HG03558 (cell line): ENCODE data around the gene ZNF445.
"Not testable (repeated sequence)": the region's sequence is repeated elsewhere in the genome, so short reads cannot be mapped to it uniquely, and the experiment has no call there.

Source experiments
- ATAC-seq: cut with Tn5 transposase; IDR thresholded peaks from one replicate; pipeline ENCODE4 v1.9.1; 2021; ENCODE audit warnings: moderate number of reproducible peaks; ENCODE audit not compliant: unreplicated experiment; ENCODE audit errors: extremely low read depth

The ZNF445 gene

DNA sequence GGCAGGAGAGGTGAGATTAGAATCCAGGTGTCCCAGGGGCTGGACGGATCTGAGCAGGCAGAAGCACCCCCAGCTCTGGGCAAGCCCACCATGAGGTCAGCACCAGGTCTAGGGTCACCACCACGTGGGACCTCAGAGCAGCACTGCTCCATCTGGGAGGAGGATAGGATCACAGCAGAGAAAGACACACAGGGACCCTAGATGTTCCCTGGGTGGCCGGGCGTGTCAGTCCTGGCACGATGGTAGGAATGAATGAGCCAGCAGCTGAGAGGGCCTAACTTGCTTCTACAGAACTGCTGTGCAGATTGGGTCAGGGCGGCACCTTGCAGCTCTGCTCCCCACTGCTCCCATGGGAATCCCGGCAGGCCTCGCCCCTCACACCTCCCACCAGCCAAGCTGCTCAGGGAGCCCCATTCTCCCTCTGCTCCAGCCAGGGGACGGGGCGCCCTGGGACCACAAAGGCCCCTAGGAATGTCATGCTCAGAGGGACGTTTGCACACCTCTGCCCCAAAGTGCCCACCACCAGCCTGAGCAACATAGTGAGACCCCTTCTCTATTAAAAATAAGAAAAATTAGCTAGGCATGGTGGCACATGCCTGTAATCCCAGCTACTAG is 66.3 kb downstream of the ZNF445 start:
- ATAC-seq = no peak

DNA sequence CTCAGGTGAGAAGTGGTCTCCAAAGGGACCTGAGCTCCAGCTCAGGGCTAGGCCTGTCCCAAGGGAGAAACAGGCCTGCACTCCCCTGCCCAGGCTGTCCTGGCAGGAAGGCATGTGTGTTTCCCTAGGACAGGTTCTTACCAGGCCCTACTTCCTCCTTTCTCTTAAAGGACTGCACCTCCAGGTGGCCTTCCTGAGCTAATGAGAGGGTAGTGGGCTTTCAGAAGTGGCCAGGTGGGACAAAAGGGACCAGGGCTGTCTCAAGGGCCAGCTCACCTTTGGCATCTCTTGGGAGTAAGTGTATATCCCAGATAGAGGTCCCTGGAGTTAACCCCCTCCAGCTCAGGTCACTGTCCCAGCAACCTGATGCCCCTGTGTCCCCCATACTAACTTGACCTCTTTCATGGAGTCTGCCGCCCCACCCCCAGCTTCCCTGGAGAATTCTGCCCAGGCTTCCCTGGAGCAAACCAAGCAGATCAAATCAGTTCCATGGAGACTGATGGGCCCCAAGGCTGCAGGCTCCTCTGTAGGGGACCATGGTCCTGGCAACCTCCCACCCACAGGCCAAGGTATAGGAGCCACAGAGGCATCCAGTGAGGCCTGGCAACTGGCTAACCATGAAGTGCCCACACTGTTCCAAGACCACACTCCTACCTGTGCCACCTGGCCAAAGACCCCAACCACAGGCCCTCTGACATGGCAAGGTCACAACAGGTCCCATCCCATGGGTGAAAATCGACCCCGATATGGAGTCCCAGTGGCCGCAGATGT is 67.6 kb downstream of the ZNF445 start:
- ATAC-seq = no peak

DNA sequence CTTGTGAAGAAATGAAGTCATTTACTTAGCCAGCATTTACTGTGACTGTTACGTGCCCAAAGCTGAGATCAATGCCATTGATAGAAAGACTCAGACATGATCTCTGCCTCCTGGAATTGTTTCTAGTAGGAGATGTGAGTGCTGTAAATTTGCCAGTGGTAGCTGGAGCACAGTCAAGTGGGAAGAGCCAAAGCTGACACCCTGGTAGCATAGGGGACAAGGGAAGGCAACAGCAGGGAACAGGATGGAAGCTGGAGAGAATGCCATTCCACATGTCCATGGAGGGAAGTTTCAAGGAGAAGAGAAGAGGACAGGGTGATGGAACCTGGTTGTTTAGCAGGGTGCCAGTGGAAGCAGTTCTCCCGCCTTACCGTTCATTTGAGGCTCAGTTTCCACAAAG is 74.9 kb downstream of the ZNF445 start:
- no peak for ATAC-seq

DNA sequence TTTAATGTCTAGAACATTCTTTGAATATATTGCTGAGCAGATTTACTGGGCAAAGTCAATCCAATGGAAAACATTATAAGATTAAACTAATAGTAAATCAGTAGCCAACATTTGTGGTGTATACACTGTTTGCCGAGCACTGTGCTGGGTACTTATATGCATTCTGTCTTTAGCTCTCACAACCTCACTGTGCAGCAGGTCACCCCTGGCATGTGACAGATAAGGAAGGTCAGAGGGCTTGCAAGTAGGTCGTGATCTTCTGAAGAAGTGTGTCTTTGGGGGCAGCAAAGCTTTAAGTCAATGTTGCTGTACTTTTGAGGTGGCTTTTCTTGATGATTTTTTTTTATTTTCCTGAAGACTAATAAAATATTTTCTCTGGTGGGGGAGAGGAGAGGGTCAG is 76.7 kb downstream of the ZNF445 start:
- ATAC-seq = no peak

GRCh38 chr3:44398853-44399252 is 78.6 kb downstream of the ZNF445 start:
- no peak for ATAC-seq

DNA sequence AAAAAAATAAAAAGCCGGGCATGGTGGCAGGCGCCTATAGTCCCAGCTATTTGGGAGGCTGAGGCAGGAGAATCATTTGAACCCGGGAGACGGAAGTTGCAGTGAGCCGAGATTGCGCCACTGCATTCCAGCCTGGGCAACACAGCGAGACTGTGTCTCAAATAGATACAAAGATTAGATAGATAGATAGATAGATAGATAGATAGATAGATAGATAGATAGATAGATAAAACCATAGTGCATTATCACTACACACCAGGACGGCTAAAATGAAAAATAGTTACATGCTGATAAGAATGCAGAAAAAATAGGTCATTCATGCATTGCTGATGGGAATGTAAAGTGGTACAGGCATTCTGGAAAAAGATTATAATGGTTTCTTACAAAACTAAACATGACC is 79.2 kb downstream of the ZNF445 start:
- ATAC-seq = not testable (repeated sequence)

DNA sequence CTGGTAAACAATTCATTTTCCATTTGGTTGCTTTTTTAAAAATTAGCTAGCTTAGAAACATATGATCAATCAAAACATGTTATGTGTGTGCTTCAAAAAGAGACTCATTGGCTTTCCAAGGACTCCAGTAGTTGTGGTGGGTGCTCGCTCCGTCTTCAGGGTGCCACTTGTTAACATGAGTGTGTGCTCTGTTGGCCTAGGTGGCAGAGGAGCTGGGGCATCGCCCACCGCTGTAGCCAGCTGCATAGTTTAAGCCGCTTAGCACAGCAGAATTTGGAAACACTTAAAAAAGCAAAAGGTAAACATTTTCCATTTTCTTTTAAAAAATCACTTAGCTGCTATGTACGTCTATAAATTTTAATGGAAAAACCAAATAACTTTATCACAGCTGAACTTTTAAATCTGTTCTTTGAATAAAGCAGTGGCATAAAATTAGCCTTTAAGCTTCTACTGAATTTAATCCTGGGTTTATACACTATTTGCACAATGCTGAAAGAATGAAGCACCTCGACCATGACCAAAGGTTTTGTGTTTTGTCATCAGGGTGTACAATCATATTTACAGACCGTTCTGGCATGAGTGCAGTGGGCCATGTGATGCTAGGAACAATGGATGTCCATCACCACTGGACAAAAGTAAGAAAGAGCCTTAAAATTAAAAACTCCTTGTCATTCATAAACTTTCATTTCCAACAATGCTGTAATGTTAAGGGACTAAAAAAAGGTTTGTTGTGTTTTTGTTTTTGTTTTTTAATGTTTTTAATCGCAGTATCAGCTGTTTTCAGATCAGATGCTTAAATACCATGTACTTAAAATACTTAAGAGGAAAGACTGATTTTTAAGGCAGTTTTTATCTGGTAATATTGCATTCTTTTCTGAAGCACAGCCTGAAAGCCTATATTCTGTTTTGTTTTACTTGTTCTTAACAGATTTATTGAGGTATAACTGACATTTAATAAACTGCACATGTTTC is 81.0 kb downstream of the ZNF445 start:
- no peak for ATAC-seq

- ATAC-seq = no peak
Measured at GRCh38 chr3:44395714-44396113, 81.8 kb downstream of the ZNF445 start.

DNA sequence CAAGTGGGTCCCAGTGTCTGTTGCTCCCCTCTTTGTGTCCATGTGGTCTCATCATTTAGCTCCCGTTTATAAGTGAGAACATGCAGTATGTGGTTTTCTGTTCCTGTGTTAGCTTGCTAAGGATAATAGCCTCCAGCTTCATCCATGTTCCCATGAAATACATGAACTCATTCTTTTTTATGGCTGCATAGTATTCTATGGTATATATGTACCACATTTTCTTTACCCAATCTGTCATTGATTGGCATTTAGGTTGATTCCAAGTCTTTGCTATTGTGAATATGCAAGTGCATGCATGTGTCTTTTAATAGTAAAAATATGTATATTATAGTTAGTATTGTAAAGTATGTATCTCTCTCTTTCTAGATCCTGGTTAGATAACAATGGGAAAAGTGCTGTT is 85.0 kb downstream of the ZNF445 start:
- ATAC-seq = no peak

- ATAC-seq = no peak
Measured at GRCh38 chr3:44387404-44387803, 90.1 kb downstream of the ZNF445 start.
